Measurements from ENCODE around the gene CYP1A2. TPM values are rescaled to one million over a fixed set of nuclear protein-coding genes. Genes with fewer than 3 reads are reported as not detected.
A peak's percentile ranks its signal among the peaks of the same experiment; 100 is the strongest.

Gene CYP1A2
- total and polyA plus RNA-seq, 2 of the 13 experiments (the other 11 are each of a cell fraction or from before 2014, with no cell fraction given), result 0.07 TPM; not detected in 1

DNA sequence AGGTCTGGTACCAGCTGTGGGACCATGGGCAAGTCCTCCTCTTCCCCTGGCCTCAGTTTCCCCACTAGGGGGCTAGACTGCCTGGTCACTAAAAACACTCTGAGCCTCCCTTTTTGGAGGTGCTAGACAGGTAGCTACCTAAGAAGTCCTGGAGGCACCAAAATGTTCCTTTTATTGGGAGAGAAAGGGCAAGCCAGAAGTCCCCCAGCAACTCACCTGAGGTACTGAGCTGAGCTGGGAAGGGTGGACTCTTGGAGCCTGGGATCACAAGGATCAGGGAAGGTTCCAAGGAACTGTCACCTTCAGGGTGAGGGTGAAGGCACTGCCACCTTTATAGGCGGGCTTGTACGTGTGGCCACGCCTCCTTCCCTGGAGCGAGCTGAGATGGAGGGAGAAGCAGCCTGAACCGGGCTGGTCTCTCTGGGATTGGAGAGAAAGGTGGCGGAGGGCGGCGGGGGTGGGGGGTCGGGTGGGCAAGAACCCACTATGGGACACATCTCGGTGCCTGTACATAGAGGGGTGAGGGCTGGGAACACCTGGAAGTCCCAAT is 23.3 kb upstream of the CYP1A2 start, which contains the start of gene CYP1A1 (continued):
- TF ChIP-seq ZMYM4 (CRISPR knock-in tag; IDR thresholded peaks at IDR 0.05) (no peak), MIXL1 (CRISPR knock-in tag; IDR thresholded peaks at IDR 0.05) (no peak), FIP1L1 (IDR thresholded peaks at IDR 0.05; ENCODE audit: borderline replicate concordance, insufficient read depth, low read depth, low read length) (no peak), BRD4 (CRISPR knock-in tag; IDR thresholded peaks at IDR 0.05) (no peak), POLR2AphosphoS5 (IDR thresholded peaks at IDR 0.05; ENCODE audit: low read depth, low read length) (no peak), IKZF1 (IDR thresholded peaks at IDR 0.05) (no peak), DR1 (CRISPR knock-in tag; IDR thresholded peaks at IDR 0.05) (no peak), ATF7 (IDR thresholded peaks at IDR 0.05) (no peak), ATF7 (CRISPR knock-in tag; IDR thresholded peaks at IDR 0.05) (no peak), SCMH1 (CRISPR knock-in tag; IDR thresholded peaks at IDR 0.05; ENCODE audit: borderline replicate concordance) (no peak), ZNF781 (CRISPR knock-in tag; IDR thresholded peaks at IDR 0.05; ENCODE audit: borderline replicate concordance, not compliant biosample characterization) (no peak), CHD2 (IDR thresholded peaks at IDR 0.05; ENCODE audit: low read depth, low read length) (no peak), ZNF660 (CRISPR knock-in tag; IDR thresholded peaks at IDR 0.05; ENCODE audit: borderline replicate concordance, low read depth) (no peak)
- TF ChIP-seq, protein P1, sequence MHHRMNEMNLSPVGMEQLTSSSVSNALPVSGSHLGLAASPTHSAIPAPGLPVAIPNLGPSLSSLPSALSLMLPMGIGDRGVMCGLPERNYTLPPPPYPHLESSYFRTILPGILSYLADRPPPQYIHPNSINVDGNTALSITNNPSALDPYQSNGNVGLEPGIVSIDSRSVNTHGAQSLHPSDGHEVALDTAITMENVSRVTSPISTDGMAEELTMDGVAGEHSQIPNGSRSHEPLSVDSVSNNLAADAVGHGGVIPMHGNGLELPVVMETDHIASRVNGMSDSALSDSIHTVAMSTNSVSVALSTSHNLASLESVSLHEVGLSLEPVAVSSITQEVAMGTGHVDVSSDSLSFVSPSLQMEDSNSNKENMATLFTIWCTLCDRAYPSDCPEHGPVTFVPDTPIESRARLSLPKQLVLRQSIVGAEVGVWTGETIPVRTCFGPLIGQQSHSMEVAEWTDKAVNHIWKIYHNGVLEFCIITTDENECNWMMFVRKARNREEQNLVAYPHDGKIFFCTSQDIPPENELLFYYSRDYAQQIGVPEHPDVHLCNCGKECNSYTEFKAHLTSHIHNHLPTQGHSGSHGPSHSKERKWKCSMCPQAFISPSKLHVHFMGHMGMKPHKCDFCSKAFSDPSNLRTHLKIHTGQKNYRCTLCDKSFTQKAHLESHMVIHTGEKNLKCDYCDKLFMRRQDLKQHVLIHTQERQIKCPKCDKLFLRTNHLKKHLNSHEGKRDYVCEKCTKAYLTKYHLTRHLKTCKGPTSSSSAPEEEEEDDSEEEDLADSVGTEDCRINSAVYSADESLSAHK (CRISPR knock-in tag; IDR thresholded peaks at IDR 0.05; ENCODE audit: borderline replicate concordance), result no peak
- TF ChIP-seq, protein P2, sequence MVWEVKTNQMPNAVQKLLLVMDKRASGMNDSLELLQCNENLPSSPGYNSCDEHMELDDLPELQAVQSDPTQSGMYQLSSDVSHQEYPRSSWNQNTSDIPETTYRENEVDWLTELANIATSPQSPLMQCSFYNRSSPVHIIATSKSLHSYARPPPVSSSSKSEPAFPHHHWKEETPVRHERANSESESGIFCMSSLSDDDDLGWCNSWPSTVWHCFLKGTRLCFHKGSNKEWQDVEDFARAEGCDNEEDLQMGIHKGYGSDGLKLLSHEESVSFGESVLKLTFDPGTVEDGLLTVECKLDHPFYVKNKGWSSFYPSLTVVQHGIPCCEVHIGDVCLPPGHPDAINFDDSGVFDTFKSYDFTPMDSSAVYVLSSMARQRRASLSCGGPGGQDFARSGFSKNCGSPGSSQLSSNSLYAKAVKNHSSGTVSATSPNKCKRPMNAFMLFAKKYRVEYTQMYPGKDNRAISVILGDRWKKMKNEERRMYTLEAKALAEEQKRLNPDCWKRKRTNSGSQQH (CRISPR knock-in tag; IDR thresholded peaks at IDR 0.05; ENCODE audit: low read depth), result 0 out of 2 replicates have a peak, but pooled peaks have one; percentile 5
- TF ChIP-seq, protein P3, sequence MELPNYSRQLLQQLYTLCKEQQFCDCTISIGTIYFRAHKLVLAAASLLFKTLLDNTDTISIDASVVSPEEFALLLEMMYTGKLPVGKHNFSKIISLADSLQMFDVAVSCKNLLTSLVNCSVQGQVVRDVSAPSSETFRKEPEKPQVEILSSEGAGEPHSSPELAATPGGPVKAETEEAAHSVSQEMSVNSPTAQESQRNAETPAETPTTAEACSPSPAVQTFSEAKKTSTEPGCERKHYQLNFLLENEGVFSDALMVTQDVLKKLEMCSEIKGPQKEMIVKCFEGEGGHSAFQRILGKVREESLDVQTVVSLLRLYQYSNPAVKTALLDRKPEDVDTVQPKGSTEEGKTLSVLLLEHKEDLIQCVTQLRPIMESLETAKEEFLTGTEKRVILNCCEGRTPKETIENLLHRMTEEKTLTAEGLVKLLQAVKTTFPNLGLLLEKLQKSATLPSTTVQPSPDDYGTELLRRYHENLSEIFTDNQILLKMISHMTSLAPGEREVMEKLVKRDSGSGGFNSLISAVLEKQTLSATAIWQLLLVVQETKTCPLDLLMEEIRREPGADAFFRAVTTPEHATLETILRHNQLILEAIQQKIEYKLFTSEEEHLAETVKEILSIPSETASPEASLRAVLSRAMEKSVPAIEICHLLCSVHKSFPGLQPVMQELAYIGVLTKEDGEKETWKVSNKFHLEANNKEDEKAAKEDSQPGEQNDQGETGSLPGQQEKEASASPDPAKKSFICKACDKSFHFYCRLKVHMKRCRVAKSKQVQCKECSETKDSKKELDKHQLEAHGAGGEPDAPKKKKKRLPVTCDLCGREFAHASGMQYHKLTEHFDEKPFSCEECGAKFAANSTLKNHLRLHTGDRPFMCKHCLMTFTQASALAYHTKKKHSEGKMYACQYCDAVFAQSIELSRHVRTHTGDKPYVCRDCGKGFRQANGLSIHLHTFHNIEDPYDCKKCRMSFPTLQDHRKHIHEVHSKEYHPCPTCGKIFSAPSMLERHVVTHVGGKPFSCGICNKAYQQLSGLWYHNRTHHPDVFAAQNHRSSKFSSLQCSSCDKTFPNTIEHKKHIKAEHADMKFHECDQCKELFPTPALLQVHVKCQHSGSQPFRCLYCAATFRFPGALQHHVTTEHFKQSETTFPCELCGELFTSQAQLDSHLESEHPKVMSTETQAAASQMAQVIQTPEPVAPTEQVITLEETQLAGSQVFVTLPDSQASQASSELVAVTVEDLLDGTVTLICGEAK (IDR thresholded peaks at IDR 0.05), result no peak
- TF ChIP-seq, protein P3 (CRISPR knock-in tag; IDR thresholded peaks at IDR 0.05), result no peak
- TF ChIP-seq, protein P4, sequence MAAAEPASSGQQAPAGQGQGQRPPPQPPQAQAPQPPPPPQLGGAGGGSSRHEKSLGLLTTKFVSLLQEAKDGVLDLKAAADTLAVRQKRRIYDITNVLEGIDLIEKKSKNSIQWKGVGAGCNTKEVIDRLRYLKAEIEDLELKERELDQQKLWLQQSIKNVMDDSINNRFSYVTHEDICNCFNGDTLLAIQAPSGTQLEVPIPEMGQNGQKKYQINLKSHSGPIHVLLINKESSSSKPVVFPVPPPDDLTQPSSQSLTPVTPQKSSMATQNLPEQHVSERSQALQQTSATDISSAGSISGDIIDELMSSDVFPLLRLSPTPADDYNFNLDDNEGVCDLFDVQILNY (CRISPR knock-in tag; conservative IDR thresholded peaks at IDR 0.05), result no peak
